ENCODE measurements around the gene SMIM17. TPM values are rescaled to one million over a fixed set of nuclear protein-coding genes. Genes with fewer than 3 reads are reported as not detected.
"Not testable (repeated sequence)": the region's sequence is repeated elsewhere in the genome, so short reads cannot be mapped to it uniquely, and the experiment has no call there.

Gene SMIM17
- total RNA-seq, 1 donor, result 0.43 TPM

DNA sequence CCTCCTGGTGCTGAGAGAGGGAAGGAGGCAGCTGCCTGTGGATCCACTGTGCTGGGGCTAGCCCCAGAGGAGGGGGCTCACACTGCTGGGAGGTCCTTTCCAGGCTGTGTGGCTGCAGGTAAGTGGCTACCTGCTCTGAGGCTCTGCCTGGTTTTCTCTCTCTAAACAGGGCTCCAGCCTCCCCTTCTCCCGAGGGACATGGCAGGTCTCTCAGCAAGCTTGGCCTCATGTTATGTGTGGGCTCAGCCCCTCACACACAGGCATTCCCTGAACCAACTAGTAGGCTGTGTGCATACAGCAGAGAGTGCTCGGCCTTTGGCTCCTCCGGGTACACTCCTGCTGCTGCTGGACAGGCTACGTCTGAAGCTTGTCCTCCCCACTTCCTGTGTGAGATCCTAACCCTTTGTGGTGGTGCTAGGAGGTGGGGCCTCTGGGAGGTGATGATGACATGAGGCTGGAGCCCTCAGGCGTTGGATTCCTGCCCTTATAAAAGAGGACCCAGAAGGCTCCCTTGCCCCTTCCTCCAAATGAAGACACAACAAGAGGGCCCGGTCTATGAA is 24.4 kb downstream of the SMIM17 start:
- no peak overlapping the region for H3K4me3 ChIP-seq (ENCODE audit: low read depth, low read length)
- DNase-seq (ENCODE audit: low read depth), result no peak
- TF ChIP-seq, protein P1, sequence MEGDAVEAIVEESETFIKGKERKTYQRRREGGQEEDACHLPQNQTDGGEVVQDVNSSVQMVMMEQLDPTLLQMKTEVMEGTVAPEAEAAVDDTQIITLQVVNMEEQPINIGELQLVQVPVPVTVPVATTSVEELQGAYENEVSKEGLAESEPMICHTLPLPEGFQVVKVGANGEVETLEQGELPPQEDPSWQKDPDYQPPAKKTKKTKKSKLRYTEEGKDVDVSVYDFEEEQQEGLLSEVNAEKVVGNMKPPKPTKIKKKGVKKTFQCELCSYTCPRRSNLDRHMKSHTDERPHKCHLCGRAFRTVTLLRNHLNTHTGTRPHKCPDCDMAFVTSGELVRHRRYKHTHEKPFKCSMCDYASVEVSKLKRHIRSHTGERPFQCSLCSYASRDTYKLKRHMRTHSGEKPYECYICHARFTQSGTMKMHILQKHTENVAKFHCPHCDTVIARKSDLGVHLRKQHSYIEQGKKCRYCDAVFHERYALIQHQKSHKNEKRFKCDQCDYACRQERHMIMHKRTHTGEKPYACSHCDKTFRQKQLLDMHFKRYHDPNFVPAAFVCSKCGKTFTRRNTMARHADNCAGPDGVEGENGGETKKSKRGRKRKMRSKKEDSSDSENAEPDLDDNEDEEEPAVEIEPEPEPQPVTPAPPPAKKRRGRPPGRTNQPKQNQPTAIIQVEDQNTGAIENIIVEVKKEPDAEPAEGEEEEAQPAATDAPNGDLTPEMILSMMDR (IDR thresholded peaks at IDR 0.05; ENCODE audit: insufficient read depth, low read depth, low read length), result no peak

DNA sequence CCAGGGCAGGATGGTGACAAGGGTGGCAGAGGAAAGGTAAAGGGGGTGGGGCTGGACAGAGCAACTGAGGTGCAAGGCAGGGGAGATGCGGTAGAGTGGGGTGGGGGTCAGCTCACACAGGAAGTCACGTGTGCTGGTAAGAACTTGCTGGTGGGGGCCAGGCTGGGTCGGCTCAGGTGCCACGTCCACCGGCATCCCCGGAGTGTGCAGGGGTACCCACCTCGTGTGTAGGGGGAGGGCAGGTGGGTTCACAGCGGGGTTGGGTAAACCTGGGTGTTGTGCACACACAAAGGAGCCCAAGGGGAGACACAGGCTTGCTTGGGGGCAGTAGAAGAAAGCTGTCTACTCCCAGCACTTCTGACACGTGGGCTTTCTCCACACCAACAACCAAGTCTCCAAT is 25.7 kb downstream of the SMIM17 start:
- TF ChIP-seq, protein P1 (IDR thresholded peaks at IDR 0.05; ENCODE audit: insufficient read depth, low read depth, low read length), result no peak
- no peak for DNase-seq (ENCODE audit: low read depth)
- no peak overlapping the region for H3K4me3 ChIP-seq (ENCODE audit: low read depth, low read length)

DNA sequence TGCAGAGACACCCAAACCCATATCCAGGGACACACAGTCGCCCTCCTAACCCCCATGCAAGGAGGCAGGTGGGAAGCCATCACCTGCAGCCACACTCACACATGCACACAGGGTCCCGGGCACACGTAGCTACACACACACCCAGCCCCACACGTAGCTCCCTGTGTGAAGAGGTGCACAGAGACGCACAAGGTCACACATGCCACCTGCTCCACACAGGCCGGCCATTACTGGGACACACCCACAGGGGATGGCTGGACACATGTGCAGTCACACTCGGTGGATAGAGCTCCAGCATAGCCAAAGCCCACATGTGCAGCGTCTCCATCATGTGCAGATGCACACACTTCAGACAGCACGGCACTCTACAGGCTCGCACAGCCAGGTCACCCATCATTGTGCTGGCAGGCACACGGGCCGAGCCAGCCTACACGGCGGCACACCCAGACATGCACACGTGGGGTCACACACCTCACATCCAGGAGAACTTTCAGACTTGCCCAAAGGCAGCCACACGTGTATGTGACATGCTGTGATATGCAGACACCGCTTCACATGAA is 27.5 kb downstream of the SMIM17 start:
- H3K4me3 ChIP-seq (ENCODE audit: low read depth, low read length), result no peak overlapping the region
- TF ChIP-seq, protein P1 (IDR thresholded peaks at IDR 0.05; ENCODE audit: insufficient read depth, low read depth, low read length), result no peak
- no peak for DNase-seq (ENCODE audit: low read depth)

DNA sequence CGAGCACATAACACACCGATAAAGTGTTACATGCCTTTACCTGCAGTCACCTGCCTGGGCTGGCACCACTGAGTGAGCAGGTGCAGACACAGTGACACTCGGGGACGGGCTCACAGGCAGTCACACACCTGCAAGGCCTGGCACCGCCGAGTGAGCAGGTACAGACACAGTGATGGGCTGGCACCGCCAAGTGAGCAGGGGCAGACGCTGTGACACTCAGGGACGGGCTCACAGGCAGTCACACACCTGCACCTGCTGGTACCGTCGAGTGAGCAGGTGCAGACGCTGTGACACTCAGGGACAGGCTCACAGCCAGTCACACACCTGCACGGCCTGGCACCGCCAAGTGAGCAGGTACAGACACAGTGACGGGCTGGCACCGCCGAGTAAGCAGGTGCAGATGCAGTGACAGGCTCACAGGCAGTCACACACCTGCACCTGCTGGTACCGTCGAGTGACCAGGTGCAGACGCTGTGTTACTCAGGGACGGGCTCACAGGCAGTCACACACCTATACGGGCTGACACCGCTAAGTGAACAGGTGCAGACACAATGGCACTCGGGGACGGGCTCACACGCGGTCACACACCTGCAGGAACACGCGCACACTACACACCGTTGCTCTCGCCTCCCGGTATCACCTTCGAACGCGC is 28.1 kb downstream of the SMIM17 start:
- DNase-seq (ENCODE audit: low read depth), result no peak
- TF ChIP-seq, protein P1 (IDR thresholded peaks at IDR 0.05; ENCODE audit: insufficient read depth, low read depth, low read length), result no peak
- H3K4me3 ChIP-seq (ENCODE audit: low read depth, low read length), result no peak overlapping the region

DNA sequence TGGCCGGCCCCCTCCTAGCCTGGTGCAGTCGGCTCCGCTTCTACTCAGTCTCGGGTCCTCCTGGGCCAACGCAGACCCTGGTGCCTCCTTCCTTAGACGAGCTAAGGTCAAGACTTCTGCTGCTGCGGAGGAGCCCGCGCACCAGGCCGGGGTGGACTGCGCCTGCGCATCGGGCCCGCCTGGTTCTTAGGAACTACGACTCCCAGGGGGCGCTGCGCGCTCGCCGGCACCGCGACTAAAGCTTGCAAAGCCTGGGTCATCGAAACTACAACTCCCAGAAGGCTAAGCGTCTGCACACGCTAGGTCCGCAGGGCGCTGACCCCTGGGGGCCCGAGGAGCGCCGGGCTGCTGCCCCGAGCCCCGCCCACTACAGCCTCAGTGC is 28.6 kb downstream of the SMIM17 start, which contains the start of gene ZNF835:
Gene ZNF835, minus strand, starts transcription at position 145 of the 382 bp plus-strand sequence. CDS start 6,559 bp downstream, outside the sequence.
- TF ChIP-seq, protein P1 (IDR thresholded peaks at IDR 0.05; ENCODE audit: insufficient read depth, low read depth, low read length), result no peak
- DNase-seq (ENCODE audit: low read depth), result peak; percentile 17
- H3K4me3 ChIP-seq (ENCODE audit: low read depth, low read length), result no peak within 1 kb of the TSS

DNA sequence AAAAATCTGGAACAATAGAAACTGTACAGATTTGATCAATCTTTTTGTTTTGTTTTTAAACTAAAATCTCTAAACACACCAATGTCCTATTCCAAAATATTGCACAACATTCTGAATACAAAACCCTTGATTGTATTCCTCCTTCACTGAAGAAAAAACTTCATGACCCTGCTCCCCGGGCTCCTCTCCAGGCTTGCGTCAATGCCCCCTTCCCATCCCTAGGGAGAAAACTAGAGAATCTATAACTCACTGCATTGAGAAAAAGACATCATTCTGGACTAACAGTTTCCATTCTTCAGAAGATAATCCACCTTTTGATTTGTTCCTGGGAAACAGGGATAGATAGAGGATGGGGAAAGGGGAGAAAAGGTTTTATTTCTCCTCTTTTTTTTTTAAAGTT is 29.7 kb downstream of the SMIM17 start:
- H3K4me3 ChIP-seq (ENCODE audit: low read depth, low read length); DNase-seq (ENCODE audit: low read depth): not testable (repeated sequence)

DNA sequence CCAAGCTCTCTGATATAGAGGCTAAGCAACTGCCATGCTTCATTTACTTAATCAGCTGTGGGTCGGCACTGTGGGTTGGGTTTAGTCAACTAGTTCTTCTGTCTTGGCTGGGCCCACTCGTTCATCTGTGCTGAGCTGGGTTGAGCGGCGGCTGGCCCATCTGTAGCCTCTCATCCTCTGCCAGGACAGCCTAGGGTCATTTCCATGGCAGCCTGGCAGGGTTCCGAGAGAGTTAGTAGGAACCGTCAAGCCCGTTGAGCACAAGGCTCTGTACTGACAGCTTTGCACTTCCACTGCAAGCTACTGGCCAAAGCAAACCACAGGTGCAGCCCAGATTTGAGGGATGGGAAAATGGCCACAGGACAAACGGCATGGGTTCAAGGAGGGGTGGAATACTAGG is 35.2 kb downstream of the SMIM17 start:
- no peak for DNase-seq (ENCODE audit: low read depth)
- TF ChIP-seq, protein P1 (IDR thresholded peaks at IDR 0.05; ENCODE audit: insufficient read depth, low read depth, low read length), result no peak
- no peak overlapping the region for H3K4me3 ChIP-seq (ENCODE audit: low read depth, low read length)

Measured in fibroblast of villous mesenchyme (primary cell).